ENCODE measurements around the gene OBP2A.
"Not testable (repeated sequence)": the region's sequence is repeated elsewhere in the genome, so short reads cannot be mapped to it uniquely, and the experiment has no call there.

OBP2A gene

GRCh38 chr9:135530146-135530545 lies 15.8 kb upstream of the OBP2A start:
- no peak for TF ChIP-seq ZNF274 (IDR thresholded peaks at IDR 0.05; ENCODE audit: low read depth, low read length)
- H3K4me3 ChIP-seq (ENCODE audit: low read length): no peak overlapping the region

DNA sequence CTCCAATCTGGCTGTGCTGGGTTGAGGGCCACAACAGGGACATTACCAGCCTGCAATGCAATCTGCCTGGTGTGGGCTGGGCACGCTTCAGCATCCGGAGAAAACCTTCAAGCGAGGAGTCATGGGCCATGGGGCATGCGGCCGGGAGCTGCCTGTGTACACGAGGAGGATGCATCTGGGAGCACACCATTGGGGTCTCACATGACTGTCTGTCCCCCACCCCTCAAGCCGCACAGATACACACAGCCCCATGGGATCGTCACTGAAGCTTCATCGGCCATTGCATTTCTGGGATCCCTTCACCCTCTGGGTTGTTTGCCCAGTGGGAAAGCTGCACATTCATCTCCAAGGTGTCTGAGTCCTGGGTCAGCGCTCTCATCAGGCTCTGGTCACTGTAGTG lies 14.8 kb upstream of the OBP2A start:
- no peak for TF ChIP-seq ZNF274 (IDR thresholded peaks at IDR 0.05; ENCODE audit: low read depth, low read length)
- H3K4me3 ChIP-seq (ENCODE audit: low read length): no peak overlapping the region

- TF ChIP-seq ZNF274 (IDR thresholded peaks at IDR 0.05; ENCODE audit: low read depth, low read length): no peak
- H3K4me3 ChIP-seq (ENCODE audit: low read length): no peak overlapping the region
Measured at GRCh38 chr9:135533113-135533512, 12.8 kb upstream of the OBP2A start.

- no peak for TF ChIP-seq ZNF274 (IDR thresholded peaks at IDR 0.05; ENCODE audit: low read depth, low read length)
- no peak overlapping the region for H3K4me3 ChIP-seq (ENCODE audit: low read length)
Measured at GRCh38 chr9:135533674-135534073, 12.3 kb upstream of the OBP2A start.

- H3K4me3 ChIP-seq (ENCODE audit: low read length): not testable (repeated sequence)
Measured at GRCh38 chr9:135534192-135534711, 11.7 kb upstream of the OBP2A start.

DNA sequence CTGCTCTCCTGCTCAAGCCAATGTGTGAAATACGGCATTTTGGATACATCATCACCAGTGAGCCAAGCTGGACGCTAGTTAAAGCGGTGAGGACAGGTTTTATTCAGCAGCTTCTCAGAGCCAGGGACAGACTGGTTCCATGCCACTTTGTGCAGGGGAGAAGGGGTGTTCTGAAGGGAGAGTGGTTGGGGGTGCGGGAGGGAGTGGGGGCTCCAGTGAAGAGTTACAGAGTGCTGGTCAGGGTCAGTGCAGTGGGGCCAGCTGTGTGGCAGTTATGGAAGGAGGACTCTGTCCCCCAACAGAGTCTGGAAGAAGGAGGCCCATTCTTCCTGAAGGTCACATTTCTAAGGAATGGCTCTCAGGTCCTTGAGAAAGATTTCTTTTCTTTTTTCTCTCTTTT lies 11.1 kb upstream of the OBP2A start:
- not testable (repeated sequence) for H3K4me3 ChIP-seq (ENCODE audit: low read length)

DNA sequence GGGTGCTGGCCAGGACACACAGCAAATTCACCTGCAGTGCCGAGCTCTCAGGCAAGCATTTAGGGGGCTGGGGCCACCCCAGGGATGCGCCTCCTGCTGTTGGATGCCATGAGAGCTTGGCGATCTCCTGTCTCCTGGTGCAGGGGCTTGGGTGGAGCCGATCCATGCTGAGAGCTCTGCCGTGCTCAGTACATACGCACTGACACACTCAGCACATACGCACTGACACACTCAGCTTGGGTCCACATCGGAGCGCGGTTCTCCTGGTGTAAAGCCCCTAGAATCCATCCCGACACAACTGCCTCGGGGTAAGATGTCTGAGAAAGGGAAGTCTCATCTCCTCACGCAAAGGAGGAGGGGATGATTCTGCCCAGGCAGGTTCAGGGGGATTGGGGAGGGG lies 10.3 kb upstream of the OBP2A start:
- not testable (repeated sequence) for H3K4me3 ChIP-seq (ENCODE audit: low read length)

GRCh38 chr9:135536216-135536615 lies 9.7 kb upstream of the OBP2A start:
- H3K4me3 ChIP-seq (ENCODE audit: low read length): no peak overlapping the region
- TF ChIP-seq ZNF274 (IDR thresholded peaks at IDR 0.05; ENCODE audit: low read depth, low read length): no peak

- not testable (repeated sequence) for H3K4me3 ChIP-seq (ENCODE audit: low read length)
Measured at GRCh38 chr9:135543262-135543894, 2.5 kb upstream of the OBP2A start.

DNA sequence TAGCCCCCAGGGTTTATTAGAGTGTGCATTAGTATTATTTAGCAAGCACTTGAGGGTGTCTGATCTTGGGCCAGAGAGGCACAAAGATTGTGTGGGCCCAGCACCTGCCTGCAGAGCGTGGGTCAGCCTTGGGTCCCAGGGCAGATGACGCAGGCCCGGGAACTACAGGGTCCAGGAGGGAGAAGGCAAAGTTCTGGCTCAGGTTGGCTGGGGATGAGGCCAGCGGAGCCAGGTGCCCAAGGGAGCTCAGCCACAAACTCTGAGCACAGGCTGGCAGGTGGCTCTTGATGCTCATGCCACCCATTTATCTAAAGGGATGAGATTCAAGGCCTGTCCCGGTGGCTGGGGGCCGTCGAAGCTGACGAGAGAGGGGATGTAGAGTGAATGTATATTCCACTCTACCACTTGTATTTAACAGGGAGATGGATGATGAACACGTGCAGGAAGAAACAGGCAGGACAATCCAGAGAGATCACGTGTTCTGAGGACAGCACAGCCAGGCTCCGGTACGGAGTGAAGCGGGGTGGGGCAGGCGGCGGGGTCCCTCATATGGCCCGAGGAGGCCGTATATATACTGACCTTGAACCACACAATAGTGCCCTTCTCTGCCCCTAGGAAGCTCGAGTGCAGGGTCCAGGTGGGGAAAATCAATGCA lies 818 bp upstream of the OBP2A start:
- H3K4me3 ChIP-seq (ENCODE audit: low read length): no peak overlapping the region
- TF ChIP-seq ZNF274 (IDR thresholded peaks at IDR 0.05; ENCODE audit: low read depth, low read length): no peak

- H3K4me3 ChIP-seq (ENCODE audit: low read length): not testable (repeated sequence)
Measured at GRCh38 chr9:135546792-135547617, 1.1 kb downstream of the OBP2A start.

DNA sequence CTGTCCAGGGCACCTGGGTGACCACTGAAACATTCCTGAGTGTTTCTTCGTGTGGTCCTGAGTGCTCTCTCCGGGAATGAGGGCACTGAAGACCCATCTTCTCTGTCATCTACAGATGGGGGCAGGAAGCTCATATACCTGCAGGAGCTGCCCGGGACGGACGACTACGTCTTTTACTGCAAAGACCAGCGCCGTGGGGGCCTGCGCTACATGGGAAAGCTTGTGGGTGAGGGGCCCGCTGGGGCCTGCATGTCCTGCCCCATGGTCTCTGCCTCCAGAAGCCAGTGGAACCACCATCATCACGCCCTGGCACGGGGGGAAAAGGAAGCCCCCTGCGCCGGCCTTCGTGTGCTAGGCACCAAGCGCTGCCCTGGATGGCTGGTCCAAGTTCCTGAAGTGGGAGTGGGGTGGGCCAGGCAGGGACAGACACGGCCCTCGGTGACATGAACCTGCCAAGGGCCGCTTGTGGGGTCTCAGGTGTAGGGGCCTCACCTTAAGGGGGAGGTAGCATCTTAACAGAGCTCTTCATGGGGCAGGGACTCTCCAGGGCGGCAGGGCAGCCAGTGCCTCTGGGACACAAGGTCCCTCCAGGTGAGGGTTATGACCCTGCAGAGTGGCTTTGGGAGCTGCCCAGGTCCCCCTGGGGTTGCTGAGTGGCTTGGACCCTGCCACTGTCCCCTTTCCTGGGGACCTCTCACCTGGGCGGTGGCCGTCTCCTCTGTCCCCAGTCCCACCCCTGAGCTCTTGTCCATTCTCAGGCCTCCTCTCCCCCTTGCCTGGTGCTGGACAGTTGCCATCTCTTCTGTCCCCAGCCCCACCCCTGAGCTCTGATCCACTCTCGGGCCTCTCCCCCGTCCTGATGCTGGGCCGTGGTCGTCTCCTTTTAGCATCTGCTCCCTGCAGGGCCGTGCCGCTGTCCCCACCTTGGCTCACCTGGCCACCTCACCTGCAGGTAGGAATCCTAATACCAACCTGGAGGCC lies 2.1 kb downstream of the OBP2A start:
- no peak for TF ChIP-seq ZNF274 (IDR thresholded peaks at IDR 0.05; ENCODE audit: low read depth, low read length)
- no peak overlapping the region for H3K4me3 ChIP-seq (ENCODE audit: low read length)

DNA sequence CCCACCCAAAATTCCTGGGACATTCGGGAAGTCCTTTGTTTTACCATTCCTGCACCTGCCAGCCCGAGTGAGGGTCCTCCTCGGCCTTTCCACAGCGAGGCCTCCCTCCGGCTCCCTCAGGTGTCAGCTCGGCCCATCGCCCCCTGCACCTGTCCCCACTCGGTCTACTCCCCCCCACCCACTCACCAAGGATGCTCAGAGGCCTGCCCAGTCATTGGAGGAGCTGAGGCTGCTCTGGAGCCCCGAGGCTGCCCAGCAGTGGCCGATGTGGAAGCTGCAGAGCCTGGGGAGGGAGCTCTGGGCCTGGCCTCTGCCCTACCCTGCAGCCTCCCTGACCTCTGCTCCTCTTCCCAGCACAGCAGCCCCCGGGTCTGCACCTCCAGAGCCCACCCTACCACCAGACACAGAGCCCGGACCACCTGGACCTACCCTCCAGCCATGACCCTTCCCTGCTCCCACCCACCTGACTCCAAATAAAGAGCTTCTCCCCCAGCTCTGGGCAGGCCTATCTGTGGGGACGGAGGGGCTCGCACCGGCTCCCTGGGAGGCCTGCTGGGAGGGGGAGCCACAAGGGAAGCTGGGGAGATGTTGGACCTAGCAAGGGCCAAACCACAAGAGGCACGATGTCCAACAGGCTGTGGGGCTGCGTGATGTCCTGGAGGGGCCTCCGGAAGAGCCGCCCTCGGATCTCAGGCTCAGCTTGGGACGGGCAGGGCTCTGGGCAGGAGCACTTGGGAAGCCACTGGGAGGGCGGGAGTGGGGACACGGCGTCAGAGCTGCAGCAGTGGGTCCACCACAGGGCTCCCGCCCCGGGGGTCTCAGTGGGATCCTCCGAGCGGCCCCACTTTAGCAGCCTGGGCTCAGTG lies 3.8 kb downstream of the OBP2A start:
- H3K4me3 ChIP-seq (ENCODE audit: low read length): not testable (repeated sequence)
